A673 (cell line): Measurements from ENCODE around the gene GP1BB. TPM values are rescaled to one million over a fixed set of nuclear protein-coding genes. Genes with fewer than 3 reads are reported as not detected.

Source experiments
- BruUV-seq: library from RNA; stranded (reverse); fragments of 400-500 nt; replicated peaks from 2 replicates; lab custom pipeline; 2021; lab: Mats Ljungman, UMichigan
- CTCF ChIA-PET: fragments of 300-600 bp; sonication (Branson Sonifier 250); formaldehyde crosslinking; loops from one replicate; lab custom pipeline; 2022; ENCODE audit warnings: antibody characterized with exemption; lab: Charles Lee
- POLR2A ChIA-PET: fragments of 300-600 bp; sonication (Branson Sonifier 250); formaldehyde crosslinking; loops from one replicate; lab custom pipeline; 2022; ENCODE audit warnings: antibody characterized with exemption; ENCODE audit not compliant: low non-redundant PET; lab: Charles Lee
- DNase-seq: peaks from one replicate; pipeline ENCODE4 v3.0.0-alpha.2; 2015; ENCODE audit warnings: low spot score
- H3K27ac ChIP-seq: fragments of 200-600 bp; sonication (generic); 2 replicates; pipeline ENCODE4 v1.5.1; 2016; ENCODE audit warnings: mixed run types, low read depth, mild to moderate bottlenecking, mixed read lengths, antibody characterized with exemption, low read length; ENCODE audit not compliant: poor library complexity, severe bottlenecking
- H3K27me3 ChIP-seq: fragments of 200-600 bp; sonication (generic); replicated peaks from 2 replicates; pipeline ENCODE4 v1.6.1; 2017; ENCODE audit warnings: mixed run types, low read depth, mild to moderate bottlenecking, mixed read lengths, antibody characterized with exemption, low read length; ENCODE audit not compliant: insufficient read depth, poor library complexity
- H3K36me3 ChIP-seq: fragments of 200-600 bp; sonication (generic); 2 replicates; pipeline ENCODE4 v1.6.1; 2016; ENCODE audit warnings: mixed run types, mild to moderate bottlenecking, mixed read lengths, antibody characterized with exemption, low read length; ENCODE audit not compliant: insufficient read depth, poor library complexity, severe bottlenecking
- H3K4me1 ChIP-seq: fragments of 200-600 bp; sonication (generic); 2 replicates; pipeline ENCODE4 v1.6.1; 2017; ENCODE audit warnings: mixed run types, mild to moderate bottlenecking, mixed read lengths, antibody characterized with exemption, low read length; ENCODE audit not compliant: insufficient read depth, poor library complexity, severe bottlenecking
- H3K4me3 ChIP-seq: fragments of 200-600 bp; sonication (generic); 2 replicates; pipeline ENCODE4 v1.5.1; 2016; ENCODE audit warnings: low read depth, mixed run types, mild to moderate bottlenecking, mixed read lengths, low read length; ENCODE audit not compliant: poor library complexity, severe bottlenecking
- H3K9me3 ChIP-seq: fragments of 200-600 bp; sonication (generic); 2 replicates; pipeline ENCODE4 v1.6.1; 2016; ENCODE audit warnings: mixed run types, low read depth, mild to moderate bottlenecking, mixed read lengths, antibody characterized with exemption, low read length; ENCODE audit not compliant: poor library complexity, severe bottlenecking
- CTCF ChIP-seq: fragments of 300-800, 200-600 bp; sonication (generic); conservative IDR thresholded peaks from 2 replicates; pipeline ENCODE4 v1.5.1; 2017; ENCODE audit warnings: low read depth, mild to moderate bottlenecking, antibody characterized with exemption, low read length, moderate library complexity, mixed read lengths
- EZH2 ChIP-seq: fragments of 200-600 bp; sonication (generic); IDR thresholded peaks from 2 replicates; pipeline ENCODE4 v1.6.1; 2017; ENCODE audit warnings: borderline replicate concordance, low read depth, mild to moderate bottlenecking, mixed read lengths, antibody characterized with exemption, low read length; ENCODE audit not compliant: poor library complexity, severe bottlenecking
- intact Hi-C: fragments of 100-400 bp; cut with micrococcal nuclease; formaldehyde crosslinking; loops from one replicate; pipeline ENCODE4 v1.10.0; 2022; ENCODE audit not compliant: unreplicated experiment
- total RNA-seq: library from RNA; stranded (reverse); gene quantifications from 2 replicates; pipeline ENCODE4 v1.2.3, GENCODE V29; 2021

Gene GP1BB
- total RNA-seq, 1 experiment from 2014 or later: 12.6 TPM

GRCh38 chr22:19716041-19716828, 7.1 kb upstream of the GP1BB start:
- DNase-seq: no peak
- Histone ChIP-seq H3K4me1 (peaks cover 10% of the 10 kb centered on the region), H3K4me3 (no peak overlapping the region), H3K36me3 (peaks cover 15% of the 10 kb centered on the region), H3K27me3 (no peaks in the 10 kb centered on the region), H3K9me3 (no peaks in the 10 kb centered on the region), H3K27ac (no peak overlapping the region)
- intact Hi-C loops: loop anchor here (5.0 kb wide), 1 partner anchor 284 kb away; the partner anchor contains the start of genes HIRA and MRPL40
- ChIA-PET CTCF (no interaction called here), POLR2A (no interaction called here)
- no TSS peak for BruUV-seq
- TF ChIP-seq CTCF (no peak), EZH2 (no peak)

GRCh38 chr22:19716829-19717105, 6.6 kb upstream of the GP1BB start:
- no TSS peak for BruUV-seq
- intact Hi-C loops: loop anchor here (5.0 kb wide), 1 partner anchor 284 kb away; the partner anchor contains the start of genes HIRA and MRPL40
- no peak overlapping the region for H3K27ac ChIP-seq
- POLR2A ChIA-PET: no interaction called here
- H3K4me1 ChIP-seq: peaks cover 10% of the 10 kb centered on the region
- CTCF ChIA-PET: no interaction called here
- H3K9me3 ChIP-seq: no peaks in the 10 kb centered on the region
- TF ChIP-seq CTCF (no peak), EZH2 (no peak)
- no peak overlapping the region for H3K4me3 ChIP-seq
- DNase-seq: no peak
- H3K27me3 ChIP-seq: no peaks in the 10 kb centered on the region
- peaks cover 20% of the 10 kb centered on the region for H3K36me3 ChIP-seq

- no peak for DNase-seq
- H3K27ac ChIP-seq: no peak overlapping the region
- CTCF ChIA-PET: no interaction called here
- no peak for TF ChIP-seq EZH2
- no peak for TF ChIP-seq CTCF
- no peaks in the 10 kb centered on the region for H3K9me3 ChIP-seq
- peaks cover 25% of the 10 kb centered on the region for H3K36me3 ChIP-seq
- no peaks in the 10 kb centered on the region for H3K27me3 ChIP-seq
- H3K4me1 ChIP-seq: peaks cover 10% of the 10 kb centered on the region
- intact Hi-C loops: loop anchor here (5.0 kb wide), 1 partner anchor 285 kb away; the partner anchor contains the start of genes HIRA and MRPL40
- no peak overlapping the region for H3K4me3 ChIP-seq
- POLR2A ChIA-PET: no interaction called here
- BruUV-seq: no TSS peak
Measured at GRCh38 chr22:19717181-19717580, 6.2 kb upstream of the GP1BB start.
